Lower leg skin (tissue), 3 donors: ENCODE data around the gene ZNG1A.

Source experiments
- POLR2A ChIP-seq, 2 donors: fragments of 450-650 bp; IDR thresholded peaks; one replicate each; pipeline ENCODE4 v1.6.1; 2016 to 2017; ENCODE audit warnings: antibody characterized with exemption in 2 of 2, mild to moderate bottlenecking in 1 of 2, moderate library complexity in 1 of 2
- TF ChIP-seq, protein P1 (sequence below), 3 donors: fragments of 450-650 bp; IDR thresholded peaks; one replicate each; pipeline ENCODE4 v1.5.1; 2016; ENCODE audit warnings: antibody characterized with exemption in 3 of 3, mild to moderate bottlenecking in 3 of 3, moderate library complexity in 2 of 3

- TF ChIP-seq, protein P1, sequence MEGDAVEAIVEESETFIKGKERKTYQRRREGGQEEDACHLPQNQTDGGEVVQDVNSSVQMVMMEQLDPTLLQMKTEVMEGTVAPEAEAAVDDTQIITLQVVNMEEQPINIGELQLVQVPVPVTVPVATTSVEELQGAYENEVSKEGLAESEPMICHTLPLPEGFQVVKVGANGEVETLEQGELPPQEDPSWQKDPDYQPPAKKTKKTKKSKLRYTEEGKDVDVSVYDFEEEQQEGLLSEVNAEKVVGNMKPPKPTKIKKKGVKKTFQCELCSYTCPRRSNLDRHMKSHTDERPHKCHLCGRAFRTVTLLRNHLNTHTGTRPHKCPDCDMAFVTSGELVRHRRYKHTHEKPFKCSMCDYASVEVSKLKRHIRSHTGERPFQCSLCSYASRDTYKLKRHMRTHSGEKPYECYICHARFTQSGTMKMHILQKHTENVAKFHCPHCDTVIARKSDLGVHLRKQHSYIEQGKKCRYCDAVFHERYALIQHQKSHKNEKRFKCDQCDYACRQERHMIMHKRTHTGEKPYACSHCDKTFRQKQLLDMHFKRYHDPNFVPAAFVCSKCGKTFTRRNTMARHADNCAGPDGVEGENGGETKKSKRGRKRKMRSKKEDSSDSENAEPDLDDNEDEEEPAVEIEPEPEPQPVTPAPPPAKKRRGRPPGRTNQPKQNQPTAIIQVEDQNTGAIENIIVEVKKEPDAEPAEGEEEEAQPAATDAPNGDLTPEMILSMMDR (IDR thresholded peaks at IDR 0.05), result no peak
- TF ChIP-seq POLR2A (IDR thresholded peaks at IDR 0.05), result no peak
These were observed 27.6 kb upstream of the ZNG1A start for GRCh38 chr9:206481-206880.
